ENCODE measurements around the gene CPSF3.

The CPSF3 gene

DNA sequence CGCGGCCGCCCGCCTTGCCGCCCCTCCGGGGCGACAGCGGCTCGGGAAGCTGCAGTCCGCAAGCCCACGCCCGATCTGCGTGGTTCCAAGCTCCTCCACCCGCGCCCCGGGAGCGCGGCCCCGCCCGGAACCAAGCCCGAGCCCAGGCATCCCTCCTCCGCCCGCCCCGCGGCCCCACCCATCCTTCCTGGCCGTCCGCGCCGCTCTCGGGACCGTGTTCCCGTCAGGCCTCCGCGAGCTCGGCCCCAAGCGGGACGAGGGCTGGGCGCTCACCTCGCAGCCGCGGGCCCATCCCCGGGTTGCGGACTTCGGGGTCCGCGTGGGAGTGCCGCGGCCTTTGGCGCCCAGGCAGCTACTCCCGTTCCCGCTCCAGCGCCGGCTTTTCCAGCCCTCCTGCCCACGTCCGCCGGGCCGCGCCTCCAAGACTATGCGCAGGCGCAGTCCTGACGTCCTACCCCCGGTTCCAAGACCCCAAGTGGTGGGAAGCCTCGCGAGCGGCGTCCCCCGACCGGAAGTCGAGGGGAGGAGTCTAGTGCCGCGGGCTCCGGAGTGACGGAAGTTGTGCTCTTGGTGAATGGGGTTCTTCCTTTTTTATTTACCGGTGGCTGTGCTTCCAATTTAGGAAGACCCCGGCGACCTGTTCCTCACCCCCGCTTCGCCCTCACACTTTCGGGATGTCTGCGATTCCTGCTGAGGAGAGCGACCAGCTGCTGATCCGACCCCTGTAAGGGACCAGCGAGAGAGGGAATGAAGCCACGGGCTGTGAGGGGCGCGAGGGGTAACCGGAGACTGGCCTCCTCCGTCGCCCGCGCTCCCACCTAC, at the start of gene CPSF3, which contains the start of gene ITGB1BP1:
CPSF3 (plus strand) TSS at position 555 of the 822 bp plus-strand sequence; CDS start at position 675, 120 bp downstream.
ITGB1BP1 (minus strand) TSS at position 429 of the 822 bp plus-strand sequence. CDS start 4,831 bp downstream, outside the sequence.
- peak within 1 kb of the TSS; percentile 94 for H3K4me3 ChIP-seq (ENCODE audit: low read depth, low read length)

DNA sequence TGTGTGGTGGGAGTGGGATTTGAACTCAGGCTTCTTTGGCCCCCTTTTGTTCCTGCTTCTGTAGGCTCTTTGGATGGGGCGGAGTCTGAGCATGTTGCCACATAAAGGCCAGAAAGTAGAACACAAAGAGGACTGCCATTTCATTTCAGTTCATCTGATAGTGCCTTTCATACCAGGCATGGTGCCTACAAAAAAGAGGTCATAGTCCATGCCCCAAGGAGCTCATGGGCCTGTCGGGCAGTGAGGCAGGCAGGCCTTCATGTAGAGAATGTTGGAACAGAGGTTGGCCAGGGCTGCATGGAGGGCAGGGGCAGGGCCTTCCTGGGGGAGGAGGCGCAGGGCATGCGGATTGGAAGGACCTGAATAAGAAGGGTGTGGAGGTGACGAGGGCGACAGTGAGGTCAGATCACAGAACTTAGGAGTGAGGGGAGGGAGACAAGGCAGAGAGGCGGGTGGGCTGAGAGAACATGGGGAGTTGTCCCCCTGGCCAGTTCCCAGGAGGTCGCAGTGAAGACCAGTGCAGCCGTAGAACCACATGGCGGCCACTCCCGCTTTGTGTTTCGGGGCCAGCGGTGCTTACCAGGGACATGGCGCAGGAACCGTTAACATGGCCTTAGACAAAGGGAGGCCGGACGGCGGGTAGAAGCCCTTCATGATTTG, 49.3 kb upstream of the CPSF3 start:
- no peak overlapping the region for H3K4me3 ChIP-seq (ENCODE audit: low read depth, low read length)

DNA sequence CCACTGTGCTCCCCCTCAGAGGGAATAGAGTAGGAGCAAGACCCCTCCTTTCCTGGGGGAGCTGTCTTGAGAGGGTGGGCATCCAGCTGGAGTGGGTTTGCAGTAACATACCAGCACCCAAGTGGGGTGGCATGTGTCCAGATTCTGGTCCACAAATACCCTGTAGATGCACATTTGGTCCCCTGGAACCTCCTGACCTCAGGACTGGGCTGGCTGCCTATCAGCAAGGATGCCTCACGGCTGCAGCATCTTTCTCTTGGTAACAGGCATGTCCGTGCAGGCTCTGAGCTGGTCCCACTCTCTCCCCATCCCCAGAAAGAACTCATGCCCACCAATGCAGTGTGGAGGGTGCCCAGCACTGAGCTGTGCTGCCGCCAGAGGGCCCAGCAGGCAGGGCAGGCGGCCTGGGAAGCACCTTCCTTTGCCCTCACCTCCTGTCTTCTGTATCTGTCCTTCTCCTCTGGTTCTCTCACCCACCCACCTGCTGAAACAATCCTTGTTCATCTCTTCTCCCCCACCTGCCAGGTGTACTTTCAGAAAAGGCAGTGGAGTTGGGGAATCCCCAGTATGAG, 47.5 kb upstream of the CPSF3 start:
- H3K4me3 ChIP-seq (ENCODE audit: low read depth, low read length) = no peak overlapping the region

DNA sequence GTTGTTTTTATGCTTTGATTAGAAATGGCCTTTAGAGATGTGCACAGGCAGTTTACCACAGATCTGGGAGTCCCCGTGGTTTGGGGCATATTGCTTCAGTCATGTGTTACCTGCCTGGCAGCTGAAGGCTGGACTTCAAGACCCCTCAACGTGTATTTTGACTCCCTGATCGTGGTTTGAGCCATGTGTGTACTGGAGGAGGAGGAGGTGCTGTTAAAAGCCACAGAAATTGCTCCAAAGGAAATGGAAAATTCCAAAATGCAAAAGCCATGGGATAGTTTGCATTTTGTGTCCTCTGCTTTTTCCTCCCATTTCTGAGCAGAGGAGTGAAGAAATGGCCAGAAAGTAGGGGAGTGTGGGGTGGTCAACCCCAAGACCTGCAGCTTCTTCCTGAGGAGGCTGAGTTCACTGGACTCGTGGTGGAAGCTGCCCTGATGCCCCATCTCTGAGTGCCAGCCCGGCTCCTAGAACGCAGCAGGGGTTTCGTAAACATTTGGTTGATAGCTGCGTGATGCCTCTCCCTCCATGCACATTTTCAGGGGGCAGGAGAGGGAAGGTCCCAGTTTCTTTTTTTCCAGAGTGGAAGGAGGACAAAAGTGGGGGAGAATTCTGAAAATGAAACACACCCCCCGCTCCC, 45.9 kb upstream of the CPSF3 start:
- no peak overlapping the region for H3K4me3 ChIP-seq (ENCODE audit: low read depth, low read length)

DNA sequence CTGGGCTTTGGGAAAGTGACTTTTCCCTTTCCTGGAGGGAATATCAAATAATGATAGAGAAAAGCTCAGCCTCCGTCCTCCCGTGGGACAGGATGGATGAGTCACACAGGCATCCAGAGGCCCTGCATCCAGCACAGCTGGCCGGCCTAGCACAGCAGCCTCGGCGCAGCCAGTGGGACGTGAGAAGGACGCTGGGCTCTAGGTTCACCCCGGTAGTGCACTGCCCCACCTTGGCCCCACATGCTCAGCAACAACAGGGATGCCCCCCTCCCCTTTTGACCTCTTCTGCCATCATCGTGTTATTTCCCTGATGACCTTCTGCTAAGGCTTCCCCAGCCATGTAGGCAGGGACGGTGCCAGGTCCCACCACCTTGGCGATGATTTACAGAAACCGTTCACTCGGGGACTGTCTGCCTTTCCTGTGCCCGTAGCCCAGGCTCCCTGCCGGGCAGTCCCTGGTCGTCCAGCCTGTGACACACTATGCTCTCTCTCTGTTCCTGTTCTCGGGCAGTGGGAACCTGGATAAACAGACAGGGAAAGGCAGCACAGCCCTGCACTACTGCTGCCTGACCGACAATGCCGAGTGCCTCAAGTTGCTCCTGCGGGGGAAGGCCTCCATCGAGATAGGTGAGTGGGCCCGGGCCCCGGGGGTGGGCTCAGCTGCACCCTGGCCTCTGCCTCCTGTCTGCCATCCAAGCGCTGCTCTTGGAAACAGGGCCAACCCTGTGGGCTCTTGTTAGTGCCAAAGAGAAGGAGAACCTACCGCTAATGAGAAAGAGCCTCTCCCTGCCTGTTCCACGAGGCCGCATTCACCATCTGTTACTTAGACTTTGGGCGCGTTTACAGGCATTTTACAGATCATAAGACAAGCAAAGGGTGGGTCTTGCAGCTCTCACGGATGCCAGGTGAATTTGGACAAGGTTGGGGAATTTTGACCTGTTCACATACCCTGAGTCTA, 44.7 kb upstream of the CPSF3 start:
- H3K4me3 ChIP-seq (ENCODE audit: low read depth, low read length) = no peak overlapping the region

DNA sequence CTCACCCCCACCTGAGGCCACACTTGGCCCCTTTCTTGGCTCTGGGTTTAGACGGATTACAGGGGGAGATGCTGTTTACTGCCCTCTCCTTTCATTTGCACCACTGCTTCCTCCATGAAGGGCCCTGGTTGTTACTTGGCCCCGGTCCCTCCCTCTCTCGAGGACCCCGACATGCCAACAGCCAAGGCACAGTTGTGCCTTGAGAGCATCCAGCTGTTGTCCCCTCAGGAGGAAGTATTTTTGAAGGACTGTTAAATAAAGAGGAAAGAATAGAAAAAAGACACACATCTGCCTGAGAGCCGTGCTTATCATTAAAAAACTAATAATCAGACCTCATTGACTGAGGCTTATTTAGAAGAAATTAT, 44.1 kb upstream of the CPSF3 start:
- no peak overlapping the region for H3K4me3 ChIP-seq (ENCODE audit: low read depth, low read length)

DNA sequence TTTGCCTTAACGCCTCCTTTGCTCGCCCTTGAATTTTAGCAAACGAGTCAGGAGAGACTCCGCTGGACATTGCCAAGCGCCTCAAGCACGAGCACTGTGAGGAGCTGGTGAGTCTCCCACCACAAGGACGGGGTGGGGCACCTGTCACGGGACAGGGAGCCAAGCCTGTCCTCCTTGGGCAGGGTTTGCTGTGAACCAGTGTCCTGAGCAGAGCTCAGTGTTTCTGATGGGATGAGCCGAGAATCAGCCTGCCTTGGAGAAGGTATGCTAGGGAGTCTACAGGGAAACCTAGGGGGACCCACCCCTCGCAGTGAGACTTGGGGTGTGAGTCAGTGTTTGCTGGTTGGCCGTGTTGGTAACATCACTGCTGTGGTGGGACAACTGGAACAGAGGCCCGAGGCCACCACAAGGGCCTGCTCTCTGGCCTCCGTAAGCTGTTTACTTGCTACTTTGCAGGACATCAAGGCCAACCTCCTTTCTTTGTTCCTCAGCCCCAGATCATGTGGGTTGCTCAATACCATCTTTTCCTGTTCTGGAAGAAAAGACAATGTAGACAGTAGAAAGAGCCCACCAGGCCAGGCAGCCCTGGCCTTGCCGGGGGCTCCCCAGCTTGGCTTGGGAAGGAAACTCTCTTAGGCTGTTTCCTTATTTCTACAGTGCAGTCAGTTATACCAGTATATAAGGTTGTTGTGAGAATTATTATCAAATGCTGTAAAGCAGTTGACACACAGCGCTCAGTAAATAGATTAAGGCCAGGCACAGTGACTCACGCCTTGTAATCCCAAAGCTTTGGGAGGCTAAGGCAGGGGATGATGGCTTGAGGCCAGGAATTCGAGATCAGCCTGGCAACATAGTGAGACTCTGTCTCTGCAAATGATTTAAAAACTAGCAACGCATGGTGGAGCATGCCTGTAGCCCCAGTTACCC, 42.5 kb upstream of the CPSF3 start:
- no peak overlapping the region for H3K4me3 ChIP-seq (ENCODE audit: low read depth, low read length)

DNA sequence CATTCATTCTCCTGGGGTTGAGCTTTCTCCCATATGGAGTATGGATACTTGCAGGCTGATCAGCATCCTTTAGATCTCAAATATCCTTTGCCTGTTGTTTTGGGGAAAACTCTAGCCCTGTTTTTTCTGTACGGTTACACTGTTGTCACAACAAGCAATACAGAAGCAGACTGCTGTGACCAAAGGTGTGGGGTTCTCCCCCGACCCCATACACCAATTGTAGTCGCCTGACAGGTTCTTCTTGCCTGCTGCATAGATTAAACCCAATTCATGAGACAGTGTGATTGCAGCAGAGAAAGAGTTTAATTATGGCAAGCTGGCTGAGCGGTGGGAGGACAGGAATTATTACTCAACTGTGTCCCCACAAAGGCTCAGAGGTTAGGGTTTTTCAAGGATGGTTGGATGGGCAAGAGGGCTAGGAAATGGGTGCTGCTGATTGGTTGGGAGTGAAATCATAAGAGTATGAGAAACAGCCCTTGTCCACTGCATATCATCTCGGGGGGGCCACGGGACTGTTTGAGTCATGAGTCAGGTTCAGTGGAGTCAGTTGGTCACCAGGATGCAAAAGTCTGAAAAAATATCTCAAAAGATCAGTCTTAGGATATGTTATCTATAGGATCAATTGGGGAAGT, 40.7 kb upstream of the CPSF3 start:
- no peak overlapping the region for H3K4me3 ChIP-seq (ENCODE audit: low read depth, low read length)

DNA sequence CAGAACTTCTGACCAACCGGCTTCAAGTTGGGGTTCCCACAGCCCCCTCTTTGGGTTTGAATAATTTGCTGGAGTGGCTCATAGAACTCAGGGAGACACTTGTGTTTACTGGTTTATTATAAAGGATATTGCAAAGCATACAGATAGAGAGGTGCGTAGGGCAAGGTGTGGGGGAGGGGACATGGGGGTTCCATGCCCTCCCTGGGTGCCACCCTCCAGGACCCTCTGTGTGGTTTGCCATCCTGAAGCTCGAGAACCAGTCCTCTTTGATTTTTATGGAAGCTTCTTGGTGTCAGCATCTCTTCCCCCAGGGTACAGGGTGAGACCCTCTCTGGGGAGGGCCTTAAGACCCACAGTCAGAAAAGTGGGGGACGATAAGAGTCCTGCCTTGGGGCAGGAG, 38.9 kb upstream of the CPSF3 start:
- no peak overlapping the region for H3K4me3 ChIP-seq (ENCODE audit: low read depth, low read length)

DNA sequence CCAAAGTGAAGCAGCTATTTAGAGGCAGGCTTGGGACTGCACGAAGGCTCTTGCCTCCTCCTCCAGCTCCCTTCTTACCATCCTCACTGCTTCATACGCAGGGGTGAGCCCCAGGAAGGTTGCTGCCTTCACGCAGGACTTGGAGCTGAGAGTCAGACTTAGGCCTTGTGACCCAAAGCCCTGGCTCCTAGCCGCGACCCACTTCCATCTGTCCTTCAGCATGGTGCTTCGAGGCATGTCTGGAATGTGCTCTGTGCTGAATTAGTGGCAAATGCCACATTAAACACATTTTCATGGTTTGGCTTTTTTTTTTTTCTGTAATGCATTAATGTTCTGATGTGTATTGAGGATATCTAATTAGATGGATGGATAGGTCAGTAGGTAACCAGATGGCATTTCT, 37.6 kb upstream of the CPSF3 start:
- no peak overlapping the region for H3K4me3 ChIP-seq (ENCODE audit: low read depth, low read length)

DNA sequence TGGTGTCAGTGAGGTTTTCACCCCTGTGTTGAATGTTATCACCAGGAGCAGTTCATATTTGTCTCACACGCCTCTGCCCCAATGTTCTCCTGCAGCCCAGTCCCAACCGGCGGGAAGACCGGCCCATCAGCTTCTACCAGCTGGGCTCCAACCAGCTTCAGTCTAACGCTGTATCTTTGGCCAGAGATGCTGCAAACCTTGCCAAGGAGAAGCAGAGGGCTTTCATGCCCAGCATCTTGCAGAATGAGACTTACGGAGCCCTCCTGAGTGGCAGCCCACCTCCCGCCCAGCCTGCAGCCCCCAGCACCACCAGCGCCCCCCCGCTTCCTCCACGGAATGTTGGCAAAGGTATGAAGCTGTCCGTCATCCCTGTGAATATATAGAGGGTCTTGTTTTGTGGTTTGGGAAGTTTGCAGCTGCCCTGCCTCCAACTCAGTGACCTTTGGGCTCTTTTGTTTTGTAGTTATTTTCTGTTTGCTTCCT, 35.2 kb upstream of the CPSF3 start:
- no peak overlapping the region for H3K4me3 ChIP-seq (ENCODE audit: low read depth, low read length)

DNA sequence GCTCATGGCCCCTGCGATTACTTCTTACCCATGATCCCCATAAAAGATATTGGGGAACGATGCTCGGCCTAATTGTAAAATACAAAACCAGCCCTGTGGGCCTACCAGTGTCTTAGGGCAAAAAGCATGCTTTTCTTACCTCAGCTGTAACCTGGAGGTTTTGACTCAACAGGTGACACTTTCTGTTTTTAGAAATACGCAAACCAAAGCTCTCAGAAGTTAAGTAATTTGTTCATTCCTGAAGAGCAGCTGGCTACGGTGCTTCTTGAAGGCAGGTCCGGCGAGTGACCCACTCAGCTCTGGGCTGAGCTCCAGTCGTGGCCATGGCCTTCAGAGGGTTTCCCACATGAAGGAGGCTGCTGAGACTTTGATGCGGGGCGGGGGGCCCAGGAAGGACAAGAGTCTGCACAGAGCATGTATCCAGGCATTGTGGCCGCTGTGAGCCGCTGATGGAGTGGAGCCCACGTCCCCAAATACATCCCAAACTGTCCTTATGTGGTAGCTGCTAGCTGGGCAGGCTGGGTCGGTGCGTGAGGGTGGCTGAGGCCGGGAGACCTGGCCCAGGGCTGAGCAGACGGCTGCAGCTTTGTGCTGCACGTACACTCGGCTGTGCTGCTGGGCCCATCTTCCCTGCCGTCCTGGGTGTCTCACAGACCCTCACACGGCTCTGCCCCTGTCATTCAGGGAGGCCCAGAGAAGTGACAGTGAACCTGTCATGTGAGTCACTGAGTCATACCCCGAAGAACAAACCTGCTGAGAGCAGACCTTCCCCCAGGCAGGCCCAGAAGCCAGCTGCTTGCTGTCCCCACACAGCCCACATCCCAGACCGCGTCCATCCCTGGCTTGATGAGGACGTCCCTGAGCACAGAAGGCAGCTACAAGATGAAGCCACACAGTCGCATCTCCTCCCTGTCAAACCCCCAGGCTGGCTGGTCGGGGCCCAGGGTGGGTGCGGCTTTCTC, 34.2 kb upstream of the CPSF3 start:
- H3K4me3 ChIP-seq (ENCODE audit: low read depth, low read length) = no peak overlapping the region

DNA sequence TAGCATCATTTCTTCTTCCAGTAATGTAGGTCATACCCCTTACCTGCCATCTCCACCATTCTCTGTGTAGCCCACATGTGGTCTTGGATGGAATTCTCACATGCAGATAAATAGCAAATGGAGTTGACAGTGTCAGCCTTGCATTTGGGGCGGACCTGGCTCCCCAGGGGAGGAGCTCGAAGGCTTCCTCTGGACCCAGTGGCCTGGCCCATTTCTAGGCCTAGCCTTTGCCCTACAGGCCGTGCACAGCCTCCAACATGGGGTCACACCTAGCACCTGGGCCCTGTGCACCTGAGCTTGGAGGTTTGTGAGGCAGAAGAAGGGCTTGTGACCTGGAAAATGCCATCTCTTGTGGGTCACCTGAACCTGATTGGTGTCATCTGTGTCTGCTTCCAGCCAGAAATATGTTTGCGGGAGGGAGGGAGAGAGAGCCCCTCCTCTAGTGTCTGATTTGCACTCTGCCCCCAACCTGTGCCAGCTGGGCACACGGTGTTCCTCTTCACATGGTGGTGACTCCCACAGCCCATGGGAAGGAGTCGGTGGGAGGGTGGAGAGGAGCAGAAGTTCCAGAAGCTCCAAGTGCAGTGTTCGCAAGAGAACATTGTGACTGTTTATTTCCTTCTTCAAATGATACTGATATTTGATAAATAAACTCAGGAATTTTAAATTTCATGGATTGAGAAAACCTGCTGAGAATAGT, 33.2 kb upstream of the CPSF3 start:
- no peak overlapping the region for H3K4me3 ChIP-seq (ENCODE audit: low read depth, low read length)

DNA sequence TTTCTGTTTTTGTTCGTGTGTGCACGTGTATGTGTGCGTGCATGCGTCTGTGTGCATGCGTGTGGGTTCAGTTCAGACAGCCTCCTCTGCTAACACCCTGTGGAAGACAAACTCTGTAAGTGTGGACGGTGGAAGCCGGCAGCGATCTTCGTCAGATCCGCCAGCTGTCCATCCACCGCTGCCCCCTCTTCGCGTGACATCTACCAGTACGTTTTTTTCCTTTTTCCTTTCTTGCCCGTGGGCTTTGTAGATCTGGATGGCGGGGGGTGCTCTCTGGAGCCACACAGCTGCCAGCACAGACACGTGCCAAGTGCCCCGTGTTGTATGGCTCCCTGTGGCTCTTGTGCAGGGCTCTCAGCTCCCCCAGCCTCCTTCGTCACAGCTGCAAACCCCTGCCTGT, 32.5 kb upstream of the CPSF3 start:
- no peak overlapping the region for H3K4me3 ChIP-seq (ENCODE audit: low read depth, low read length)

DNA sequence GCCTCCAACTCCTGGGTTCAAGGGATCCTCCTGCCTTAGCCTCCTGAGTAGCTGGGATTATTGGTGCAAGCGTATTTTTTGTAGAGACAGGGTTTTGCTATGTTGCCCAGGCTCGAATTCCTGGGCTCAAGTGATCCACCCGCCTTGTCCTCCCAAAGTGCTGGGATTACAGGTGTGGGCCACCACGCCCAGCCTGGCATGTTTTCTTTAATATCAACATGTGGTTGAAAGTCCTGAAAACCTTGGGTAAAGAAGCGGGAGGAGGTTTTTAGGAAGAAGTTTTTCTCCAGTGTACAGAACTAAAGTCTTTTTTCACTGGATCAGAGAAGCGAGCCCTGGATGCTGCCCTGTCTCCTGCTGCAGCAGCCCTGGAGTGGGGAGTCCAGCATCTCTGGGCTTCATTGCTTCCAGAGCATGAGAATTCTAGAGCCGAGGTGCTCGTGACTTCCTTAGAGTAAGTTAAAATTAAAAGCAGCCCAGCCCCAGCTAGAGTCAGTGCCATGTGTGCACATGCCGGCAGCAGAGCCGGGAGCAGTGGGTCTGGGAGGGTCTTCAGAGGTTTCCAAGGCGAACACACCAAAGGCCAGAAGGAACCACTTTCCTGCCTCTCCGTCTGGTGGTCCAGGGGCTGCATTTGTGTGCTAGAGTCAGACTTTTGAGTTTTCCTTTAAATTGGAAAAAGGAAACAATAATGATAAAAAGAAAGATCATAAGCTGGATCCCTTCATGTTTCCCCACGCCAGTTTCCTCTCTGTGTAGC, 31.3 kb upstream of the CPSF3 start:
- H3K4me3 ChIP-seq (ENCODE audit: low read depth, low read length) = no peak overlapping the region

Measured in iPS-11a (cell line).